BE2C (cell line): ENCODE results near the gene SARDH.
A peak's percentile ranks its signal among the peaks of the same experiment; 100 is the strongest.

Experiments used
- DNase-seq: peaks from one replicate; pipeline ENCODE4 v3.0.0-alpha.2; 2020
- H3K27me3 ChIP-seq: fragments of 250-450 bp; sonication (Bioruptor Pico); 2 replicates; pipeline ENCODE4 v1.5.1; 2020; ENCODE audit warnings: mild to moderate bottlenecking
- H3K36me3 ChIP-seq: fragments of 250-450 bp; sonication (Bioruptor Pico); 2 replicates; pipeline ENCODE4 v1.5.1; 2020; ENCODE audit warnings: mild to moderate bottlenecking
- H3K4me1 ChIP-seq: fragments of 250-450 bp; sonication (Bioruptor Pico); 2 replicates; pipeline ENCODE4 v1.5.1; 2020
- H3K4me3 ChIP-seq: 2 replicates; pipeline ENCODE4 v1.5.1; 2011; ENCODE audit warnings: low read depth, low read length
- H3K9me3 ChIP-seq: fragments of 250-450 bp; sonication (Bioruptor Pico); 2 replicates; pipeline ENCODE4 v1.5.1; 2020
- CTCF ChIP-seq: IDR thresholded peaks from 2 replicates; pipeline ENCODE4 v1.5.1; 2012; ENCODE audit warnings: mild to moderate bottlenecking, low read depth, low read length

Gene SARDH

DNA sequence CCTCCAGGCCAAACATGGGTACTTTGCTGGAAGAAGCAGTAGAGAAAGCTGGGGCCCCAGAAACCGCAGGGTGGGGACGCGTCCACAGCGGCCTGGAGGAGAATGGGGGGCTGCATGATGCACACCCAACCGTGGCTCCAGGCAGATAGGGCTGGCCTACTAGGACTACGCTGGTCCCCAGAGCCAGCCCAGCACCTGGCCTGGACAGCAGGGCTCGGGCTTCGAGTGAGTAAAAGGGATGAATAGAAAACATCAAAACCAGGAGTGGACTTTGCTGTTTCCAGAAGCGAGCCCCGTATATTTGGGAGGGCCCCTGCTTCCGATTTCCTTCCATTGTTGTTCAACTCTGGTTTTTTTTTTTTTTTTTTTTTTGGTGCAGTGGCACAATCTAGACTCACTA lies 71.3 kb downstream of the SARDH start:
- no peaks in the 10 kb centered on the region for H3K27me3 ChIP-seq
- TF ChIP-seq CTCF, result no peak
- DNase-seq, result no peak
- no peaks in the 10 kb centered on the region; the same call in 1 of the 2 replicates for H3K9me3 ChIP-seq
- no peaks in the 10 kb centered on the region for H3K4me1 ChIP-seq
- no peak overlapping the region for H3K4me3 ChIP-seq
- no peaks in the 10 kb centered on the region for H3K36me3 ChIP-seq

GRCh38 chr9:133666387-133666786 lies 71.8 kb downstream of the SARDH start:
- no peak for DNase-seq
- no peaks in the 10 kb centered on the region for H3K36me3 ChIP-seq
- no peaks in the 10 kb centered on the region for H3K4me1 ChIP-seq
- TF ChIP-seq CTCF, result no peak
- no peaks in the 10 kb centered on the region for H3K9me3 ChIP-seq
- no peak overlapping the region for H3K4me3 ChIP-seq
- H3K27me3 ChIP-seq, result no peaks in the 10 kb centered on the region

- Histone ChIP-seq H3K9me3 (no peaks in the 10 kb centered on the region), H3K4me3 (no peak overlapping the region), H3K27me3 (no peaks in the 10 kb centered on the region), H3K4me1 (no peaks in the 10 kb centered on the region), H3K36me3 (no peaks in the 10 kb centered on the region)
- no peak for TF ChIP-seq CTCF
- DNase-seq, result no peak
Measured at GRCh38 chr9:133665535-133665934, 72.6 kb downstream of the SARDH start.

- no peaks in the 10 kb centered on the region for H3K27me3 ChIP-seq
- no peak for TF ChIP-seq CTCF
Measured at GRCh38 chr9:133665096-133665495, 73.1 kb downstream of the SARDH start.

GRCh38 chr9:133664173-133665050 lies 73.7 kb downstream of the SARDH start:
- Histone ChIP-seq H3K4me3 (no peak overlapping the region), H3K27me3 (no peaks in the 10 kb centered on the region), H3K9me3 (no peaks in the 10 kb centered on the region), H3K4me1 (peaks cover 1% of the 10 kb centered on the region), H3K36me3 (peaks cover 3% of the 10 kb centered on the region; the same call in 1 of the 2 replicates)
- peak; percentile 31 for TF ChIP-seq CTCF
- DNase-seq, result peak; percentile 57

More at GRCh38 chr9:133665096-133665495, 73.1 kb downstream of the SARDH start:
- Histone ChIP-seq H3K4me1 (no peaks in the 10 kb centered on the region), H3K9me3 (no peaks in the 10 kb centered on the region), H3K36me3 (no peaks in the 10 kb centered on the region), H3K4me3 (no peak overlapping the region)
- no peak for DNase-seq

GRCh38 chr9:133661846-133662540 lies 76.2 kb downstream of the SARDH start:
- DNase-seq, result no peak
- no peak for TF ChIP-seq CTCF
- H3K9me3 ChIP-seq, result no peaks in the 10 kb centered on the region
- no peak overlapping the region for H3K4me3 ChIP-seq
- peaks cover 18% of the 10 kb centered on the region for H3K4me1 ChIP-seq
- no peaks in the 10 kb centered on the region for H3K27me3 ChIP-seq
- H3K36me3 ChIP-seq, result peaks cover 21% of the 10 kb centered on the region
